ENCODE measurements around the gene PPDPF.

DNA sequence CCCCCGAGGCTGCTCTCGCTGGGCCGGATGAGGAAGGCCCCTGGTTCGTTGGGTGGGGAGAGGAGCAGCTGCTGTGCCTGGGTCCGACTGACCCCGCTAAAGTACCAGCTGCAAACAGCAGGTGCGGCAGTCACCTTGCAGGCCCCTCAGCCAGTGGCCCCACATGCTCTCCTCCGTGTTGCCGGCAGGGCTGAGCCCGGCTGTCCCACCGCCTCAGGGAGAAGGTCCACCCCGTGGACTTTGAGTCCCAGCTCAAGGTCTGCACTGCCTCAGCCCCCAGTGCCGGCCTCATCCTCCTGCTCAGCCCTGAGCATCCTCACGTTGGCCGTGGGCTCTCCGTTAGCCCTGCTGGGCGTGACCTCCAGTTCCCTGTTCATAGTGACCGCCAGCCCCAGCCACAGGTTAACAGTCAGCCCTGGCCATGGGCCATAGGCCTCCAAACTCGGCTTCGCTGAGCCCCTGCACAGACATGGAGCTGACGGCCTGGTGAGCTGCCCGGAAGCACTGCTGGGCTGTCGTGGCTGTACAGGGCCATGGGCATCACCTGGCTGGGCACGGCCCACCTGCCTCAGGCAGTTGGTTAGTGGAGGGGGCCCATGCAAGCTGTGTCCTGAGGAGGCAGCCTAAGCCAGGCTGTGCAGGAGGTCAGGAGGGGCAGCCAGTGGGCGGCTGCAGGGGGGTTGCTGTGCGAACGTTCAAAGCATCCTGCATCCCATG lies 23.8 kb downstream of the PPDPF start:
- TF ChIP-seq CTCF (IDR thresholded peaks at IDR 0.05) (no peak), POLR2A (IDR thresholded peaks at IDR 0.05) (no peak)
